IMR-90 (cell line): Measurements from ENCODE around the gene CASTOR1. TPM values are rescaled to one million over a fixed set of nuclear protein-coding genes. Genes with fewer than 3 reads are reported as not detected.

Experiments
- ATAC-seq: fragments of 200-7000 bp; cut with Tn5 transposase; 2 replicates; pipeline ENCODE4 v1.9.1; 2020; ENCODE audit warnings: low read depth, mild to moderate bottlenecking, moderate library complexity
- BruUV-seq: library from RNA; stranded (reverse); fragments of 400-500 nt; replicated peaks from 2 replicates; lab custom pipeline; 2021; lab: Mats Ljungman, UMichigan
- CTCF ChIA-PET: fragments of 300-600 bp; formaldehyde crosslinking; extraction: SDS; loops from one replicate; lab custom pipeline; 2021; ENCODE audit warnings: antibody characterized with exemption; lab: Yijun Ruan, JAX
- POLR2A ChIA-PET: fragments of 300-600 bp; sonication (Branson Sonifier 250); formaldehyde crosslinking; loops from one replicate; lab custom pipeline; 2022; ENCODE audit warnings: antibody characterized with exemption; ENCODE audit not compliant: unreplicated experiment; lab: Charles Lee
- DNase-seq: peaks from one replicate; pipeline ENCODE4 v3.0.0; 2013
- H2AFZ ChIP-seq: replicated peaks from 2 replicates; pipeline ENCODE3; 2013; ENCODE audit warnings: low read length, mild to moderate bottlenecking; ENCODE audit not compliant: poor library complexity
- H2AK5ac ChIP-seq: 2 replicates; pipeline ENCODE4 v1.6.1; 2013; ENCODE audit warnings: low read depth, low read length, inconsistent platforms
- H2AK9ac ChIP-seq: replicated peaks from 2 replicates; pipeline ENCODE3; 2013; ENCODE audit warnings: mild to moderate bottlenecking, low read depth, low read length, moderate library complexity; ENCODE audit not compliant: poor library complexity
- H2BK120ac ChIP-seq: 2 replicates; pipeline ENCODE4 v1.6.1; 2013; ENCODE audit warnings: low read depth, low read length, inconsistent platforms
- H2BK15ac ChIP-seq: 3 replicates; pipeline ENCODE4 v1.6.1; 2013; ENCODE audit warnings: low read depth, low read length, inconsistent platforms
- H2BK20ac ChIP-seq: 2 replicates; pipeline ENCODE4 v1.6.1; 2013; ENCODE audit warnings: low read depth, mild to moderate bottlenecking, inconsistent platforms, low read length, moderate library complexity
- H2BK5ac ChIP-seq: 2 replicates; pipeline ENCODE4 v1.6.1; 2013; ENCODE audit warnings: mild to moderate bottlenecking, low read depth, low read length, inconsistent platforms; ENCODE audit not compliant: poor library complexity, severe bottlenecking
- H3K14ac ChIP-seq: replicated peaks from 2 replicates; pipeline ENCODE4 v1.6.1; 2013; ENCODE audit warnings: low read depth, low read length, inconsistent platforms
- H3K18ac ChIP-seq: 2 replicates; pipeline ENCODE4 v1.6.1; 2013; ENCODE audit warnings: low read depth, low read length, control low read depth
- H3K23ac ChIP-seq: 2 replicates; pipeline ENCODE4 v1.6.1; 2013; ENCODE audit warnings: low read depth, low read length, inconsistent platforms
- H3K27ac ChIP-seq: 2 replicates; pipeline ENCODE4 v1.5.1; 2013; ENCODE audit warnings: mild to moderate bottlenecking, control low read depth, low read length; ENCODE audit not compliant: insufficient read depth
- H3K27me3 ChIP-seq: 2 replicates; pipeline ENCODE4 v1.6.1; 2013; ENCODE audit warnings: low read length; ENCODE audit not compliant: control insufficient read depth, insufficient read depth
- H3K36me3 ChIP-seq: 2 replicates; pipeline ENCODE4 v1.6.1; 2013; ENCODE audit warnings: low read length, mixed read lengths; ENCODE audit not compliant: control insufficient read depth, insufficient read depth
- H3K4ac ChIP-seq: 2 replicates; pipeline ENCODE4 v1.6.1; 2013; ENCODE audit warnings: low read depth, low read length, inconsistent platforms
- H3K4me1 ChIP-seq: 2 replicates; pipeline ENCODE4 v1.6.1; 2013; ENCODE audit warnings: low read length, mixed read lengths; ENCODE audit not compliant: control insufficient read depth, insufficient read depth
- H3K4me2 ChIP-seq: 2 replicates; pipeline ENCODE4 v1.6.1; 2013; ENCODE audit warnings: low read depth, mild to moderate bottlenecking, control low read depth, low read length, moderate library complexity
- H3K4me3 ChIP-seq: 2 replicates; pipeline ENCODE4 v1.5.1; 2013; ENCODE audit warnings: low read depth, mild to moderate bottlenecking, control low read depth, low read length, moderate library complexity; ENCODE audit not compliant: insufficient read depth
- H3K56ac ChIP-seq: 2 replicates; pipeline ENCODE4 v1.6.1; 2013; ENCODE audit warnings: low read length, inconsistent platforms; ENCODE audit not compliant: insufficient read depth; ENCODE audit errors: extremely low read depth
- H3K79me1 ChIP-seq, 2 experiments: 2 replicates each; pipeline ENCODE4 v1.6.1; 2013; ENCODE audit warnings: low read length in 2 of 2, inconsistent platforms in 1 of 2, low read depth in 1 of 2
- H3K9ac ChIP-seq: 2 replicates; pipeline ENCODE4 v1.6.1; 2013; ENCODE audit warnings: low read depth, low read length, control low read depth
- H3K9me1 ChIP-seq: 2 replicates; pipeline ENCODE4 v1.6.1; 2013; ENCODE audit warnings: low read length, inconsistent platforms; ENCODE audit not compliant: insufficient read depth
- H3K9me3 ChIP-seq: 2 replicates; pipeline ENCODE4 v1.6.1; 2013; ENCODE audit warnings: low read length; ENCODE audit not compliant: control insufficient read depth, insufficient read depth
- H4K20me1 ChIP-seq: 2 replicates; pipeline ENCODE4 v1.6.1; 2013; ENCODE audit warnings: low read length, inconsistent platforms; ENCODE audit not compliant: insufficient read depth
- H4K5ac ChIP-seq: 2 replicates; pipeline ENCODE4 v1.6.1; 2013; ENCODE audit warnings: mild to moderate bottlenecking, low read depth, low read length, control low read depth
- H4K8ac ChIP-seq, 2 experiments: 2 replicates each; pipeline ENCODE4 v1.6.1; 2013; ENCODE audit warnings: low read depth in 2 of 2, low read length in 2 of 2, control low read depth in 1 of 2, inconsistent platforms in 1 of 2
- H4K91ac ChIP-seq: 2 replicates; pipeline ENCODE4 v1.6.1; 2013; ENCODE audit warnings: low read depth, low read length, inconsistent platforms; ENCODE audit not compliant: insufficient read depth
- MAFK ChIP-seq: IDR thresholded peaks from 2 replicates; pipeline ENCODE4 v1.6.1; 2012; ENCODE audit warnings: low read depth, low read length, improper control_type of control experiment
- MXI1 ChIP-seq: IDR thresholded peaks from 2 replicates; pipeline ENCODE4 v1.6.1; 2012; ENCODE audit warnings: low read depth, mild to moderate bottlenecking, low read length, moderate library complexity, borderline replicate concordance
- USF2 ChIP-seq: fragments of 150-350 bp; IDR thresholded peaks from 2 replicates; pipeline ENCODE4 v1.6.1; 2017; ENCODE audit warnings: mild to moderate bottlenecking, antibody characterized with exemption, low read length, low read depth
- WGBS, 2 experiments: methylation state at CpG; one replicate each; pipeline versions ENCODE4 v1.1.5 to v1.1.7; 2013; ENCODE audit warnings: missing lambda C conversion rate in 2 of 2; ENCODE audit not compliant: insufficient read length in 1 of 2; ENCODE audit errors: extremely low coverage in 2 of 2; 5-methylcytosine and 5-hydroxymethylcytosine counted together
- dilution Hi-C: fragments of 300-500 bp; cut with HindIII; formaldehyde crosslinking; loops from one replicate; pipeline ENCODE4 v1.14.3; 2018; ENCODE audit warnings: low sequenced_read_pairs; ENCODE audit not compliant: unreplicated experiment
- in situ Hi-C: fragments of 300-500 bp; cut with MboI; formaldehyde crosslinking; loops from 3 replicates; pipeline ENCODE4 v1.14.3; 2019; ENCODE audit warnings: low sequenced_read_pairs, inconsistent platforms, mixed read lengths
- intact Hi-C: fragments of 100-400 bp; cut with micrococcal nuclease; formaldehyde crosslinking; loops from 2 replicates; pipeline ENCODE4 v1.10.0; 2022
- polyA plus RNA-seq, 3 experiments: library from polyadenylated mRNA; depleted of rRNA; stranded (reverse); fragments of >200 nt; gene quantifications; 2 replicates each; pipeline ENCODE4 v1.2.3, GENCODE V29; 2012; ENCODE audit warnings: low replicate concordance in 1 of 3
- total RNA-seq: library from RNA; depleted of rRNA; stranded (reverse); fragments of >200 nt; gene quantifications from 2 replicates; pipeline ENCODE4 v1.2.3, GENCODE V29; 2012

CASTOR1 gene
- total and polyA plus RNA-seq, 2 of the 4 experiments (the other 2 are of a cell fraction) = 10.6 to 23.5 TPM

DNA sequence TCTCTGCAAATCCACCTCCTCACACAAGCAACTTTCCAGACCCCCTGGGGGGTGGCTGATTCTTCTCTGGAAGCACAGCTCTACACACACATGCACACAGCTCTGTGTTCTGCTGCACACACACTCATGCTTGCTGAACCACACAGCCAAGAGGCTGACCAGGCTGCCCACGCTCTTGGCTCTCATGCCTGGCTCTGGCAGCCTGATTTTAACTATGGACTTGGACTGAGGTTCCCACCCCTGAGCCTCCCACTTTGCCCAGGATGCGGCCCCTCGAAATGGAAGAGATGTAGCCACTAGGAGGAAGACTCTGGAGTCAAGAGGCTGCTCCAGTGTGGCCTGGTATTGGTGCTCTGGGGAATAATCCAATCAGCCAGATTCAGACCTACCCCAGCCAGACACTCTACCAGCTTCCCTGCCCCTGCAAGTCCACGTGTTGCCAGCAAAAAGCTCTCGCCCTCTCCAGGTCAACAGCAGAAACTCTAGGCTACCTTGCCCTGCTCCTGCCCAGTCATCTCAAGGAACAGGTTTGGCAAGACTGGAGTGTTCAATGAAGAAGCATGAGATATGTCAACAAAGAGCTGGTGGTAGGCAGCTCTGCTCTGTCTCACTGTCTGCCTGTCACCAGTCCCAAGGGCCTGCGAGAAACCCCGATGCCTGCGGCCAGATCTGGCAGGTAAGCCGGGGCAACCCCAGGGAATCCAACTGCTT is 8.8 kb upstream of the CASTOR1 start:
- no CpG with 5 or more reads among the region's 9 CpGs for WGBS, 2 experiments
- Histone ChIP-seq H2BK15ac (no peak overlapping the region), H2AFZ (no peak overlapping the region), H3K18ac (no peak overlapping the region), H4K20me1 (peaks cover 22% of the 10 kb centered on the region), H3K36me3 (peaks cover 78% of the 10 kb centered on the region), H3K27me3 (no peaks in the 10 kb centered on the region), H3K4me1 (peaks cover 6% of the 10 kb centered on the region; the same call in 1 of the 2 replicates), H2BK20ac (no peak overlapping the region), H3K56ac (no peak overlapping the region), H4K91ac (no peak overlapping the region), H3K4me2 (no peak overlapping the region), H4K8ac (no peak overlapping the region), H3K79me1 (peaks cover 27 to 32% of the 10 kb centered on the region in 2 experiments), H2AK9ac (no peak overlapping the region), H3K4me3 (no peak overlapping the region), H3K9ac (no peak overlapping the region), H3K4ac (no peak overlapping the region), H3K9me1 (no peaks in the 10 kb centered on the region; the same call in 1 of the 2 replicates), H4K5ac (no peak overlapping the region), H3K27ac (no peak overlapping the region), H3K23ac (no peak overlapping the region), H3K14ac (no peak overlapping the region), H3K9me3 (no peaks in the 10 kb centered on the region), H2BK120ac (no peak overlapping the region), H2AK5ac (no peak overlapping the region), H2BK5ac (no peak overlapping the region)
- in situ Hi-C loops = no loop called here
- TF ChIP-seq USF2 (no peak), MAFK (no peak), MXI1 (no peak)
- dilution Hi-C loops = no loop called here
- POLR2A ChIA-PET = no interaction called here
- DNase-seq (no peak), ATAC-seq (no peak)
- no TSS peak for BruUV-seq
- intact Hi-C loops = no loop called here
- CTCF ChIA-PET = no interaction called here
